Smooth muscle cell (in vitro differentiated cells): ENCODE data around the gene DCAF17. TPM values are rescaled to one million over a fixed set of nuclear protein-coding genes. Genes with fewer than 3 reads are reported as not detected.

Source experiments
- DNase-seq: peaks from one replicate; lab custom pipeline; 2025; ENCODE audit not compliant: unreplicated experiment; lab: John Stamatoyannopoulos, UW
- H2AFZ ChIP-seq: fragments of 200-600 bp; sonication (generic); 2 replicates; pipeline ENCODE4 v1.6.0; 2016; ENCODE audit warnings: antibody characterized with exemption, low read depth, mild to moderate bottlenecking
- H3F3A ChIP-seq: fragments of 200-600 bp; sonication (generic); 2 replicates; pipeline ENCODE4 v1.6.0; 2017; ENCODE audit warnings: antibody characterized with exemption, low read depth
- H3K27ac ChIP-seq: fragments of 200-600 bp; sonication (generic); 2 replicates; pipeline ENCODE4 v1.5.1; 2016; ENCODE audit warnings: low read depth, mild to moderate bottlenecking
- H3K27me3 ChIP-seq: fragments of 200-600 bp; sonication (generic); 2 replicates; pipeline ENCODE4 v1.6.1; 2016; ENCODE audit warnings: low read depth, mild to moderate bottlenecking
- H3K36me3 ChIP-seq: fragments of 200-600 bp; sonication (generic); 2 replicates; pipeline ENCODE4 v1.5.1; 2016; ENCODE audit warnings: low read depth
- H3K4me1 ChIP-seq: fragments of 200-600 bp; sonication (generic); 2 replicates; pipeline ENCODE4 v1.5.1; 2016; ENCODE audit warnings: low read depth
- H3K4me2 ChIP-seq: fragments of 200-600 bp; sonication (generic); 2 replicates; pipeline ENCODE4 v1.6.0; 2016; ENCODE audit warnings: mild to moderate bottlenecking
- H3K4me3 ChIP-seq: fragments of 200-600 bp; sonication (generic); 2 replicates; pipeline ENCODE4 v1.5.1; 2016; ENCODE audit warnings: mild to moderate bottlenecking
- H3K79me2 ChIP-seq: fragments of 200-600 bp; sonication (generic); 2 replicates; pipeline ENCODE4 v1.6.0; 2016; ENCODE audit warnings: low read depth, mild to moderate bottlenecking
- H3K9ac ChIP-seq: fragments of 200-600 bp; sonication (generic); 2 replicates; pipeline ENCODE4 v1.6.0; 2016; ENCODE audit warnings: low read depth
- H3K9me3 ChIP-seq: fragments of 200-600 bp; sonication (generic); replicated peaks from 2 replicates; pipeline ENCODE4 v1.5.1; 2016; ENCODE audit warnings: low read depth
- H4K20me1 ChIP-seq: fragments of 200-600 bp; sonication (generic); 2 replicates; pipeline ENCODE4 v1.6.0; 2016; ENCODE audit warnings: low read depth
- WGBS: methylation state at CpG from one replicate; pipeline ENCODE4 v1.1.7; 2016; ENCODE audit warnings: low lambda C conversion rate; 5-methylcytosine and 5-hydroxymethylcytosine counted together
- polyA plus RNA-seq: library from polyadenylated mRNA; unstranded; fragments of >200 nt; fragmentation: Nextera tagmentation; extraction: Ambion mirVana; gene quantifications from 2 replicates; pipeline ENCODE4 v1.2.1, GENCODE V29; 2016
- total RNA-seq: library from RNA; depleted of rRNA; stranded (reverse); fragments of >200 nt; gene quantifications from 2 replicates; pipeline ENCODE4 v1.2.3, GENCODE V29; 2014
- TF ChIP-seq, protein P1 (sequence below): fragments of 200-600 bp; sonication (generic); IDR thresholded peaks from 2 replicates; pipeline ENCODE4 v1.5.1; 2017; ENCODE audit warnings: borderline replicate concordance, mild to moderate bottlenecking, antibody characterized with exemption; ENCODE audit not compliant: insufficient read depth, poor library complexity, severe bottlenecking

Gene DCAF17
- total and polyA plus RNA-seq, 2 experiments from 2014 or later, result 4.3 to 17.2 TPM

DNA sequence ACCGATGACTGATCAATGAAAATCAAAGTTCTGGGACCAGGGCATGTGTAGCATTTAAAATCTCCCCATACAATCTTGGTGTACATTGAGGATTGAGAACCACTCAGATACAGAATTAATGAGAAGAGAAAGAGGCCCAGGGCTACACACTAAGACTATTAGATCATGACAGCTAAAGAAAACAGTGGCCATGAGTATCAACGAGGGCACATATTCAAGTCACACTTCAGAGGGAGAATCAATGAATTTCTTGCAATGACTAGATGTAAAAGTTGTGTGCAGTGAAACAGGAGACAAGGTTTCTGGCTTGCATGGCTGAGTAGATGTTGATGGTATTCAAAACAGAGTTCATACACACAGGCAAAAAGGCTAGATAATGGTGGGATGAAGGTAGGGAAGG is 29.3 kb upstream of the DCAF17 start:
- H3K27me3 ChIP-seq, result no peaks in the 10 kb centered on the region
- no peak overlapping the region for H3K4me3 ChIP-seq
- peak overlapping the region; percentile 69 for H3K27ac ChIP-seq
- no peaks in the 10 kb centered on the region for H3K9me3 ChIP-seq
- no peaks in the 10 kb centered on the region for H4K20me1 ChIP-seq
- TF ChIP-seq, protein P1, sequence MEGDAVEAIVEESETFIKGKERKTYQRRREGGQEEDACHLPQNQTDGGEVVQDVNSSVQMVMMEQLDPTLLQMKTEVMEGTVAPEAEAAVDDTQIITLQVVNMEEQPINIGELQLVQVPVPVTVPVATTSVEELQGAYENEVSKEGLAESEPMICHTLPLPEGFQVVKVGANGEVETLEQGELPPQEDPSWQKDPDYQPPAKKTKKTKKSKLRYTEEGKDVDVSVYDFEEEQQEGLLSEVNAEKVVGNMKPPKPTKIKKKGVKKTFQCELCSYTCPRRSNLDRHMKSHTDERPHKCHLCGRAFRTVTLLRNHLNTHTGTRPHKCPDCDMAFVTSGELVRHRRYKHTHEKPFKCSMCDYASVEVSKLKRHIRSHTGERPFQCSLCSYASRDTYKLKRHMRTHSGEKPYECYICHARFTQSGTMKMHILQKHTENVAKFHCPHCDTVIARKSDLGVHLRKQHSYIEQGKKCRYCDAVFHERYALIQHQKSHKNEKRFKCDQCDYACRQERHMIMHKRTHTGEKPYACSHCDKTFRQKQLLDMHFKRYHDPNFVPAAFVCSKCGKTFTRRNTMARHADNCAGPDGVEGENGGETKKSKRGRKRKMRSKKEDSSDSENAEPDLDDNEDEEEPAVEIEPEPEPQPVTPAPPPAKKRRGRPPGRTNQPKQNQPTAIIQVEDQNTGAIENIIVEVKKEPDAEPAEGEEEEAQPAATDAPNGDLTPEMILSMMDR, result no peak
- no peaks in the 10 kb centered on the region for H3K36me3 ChIP-seq
- H3K79me2 ChIP-seq, result peaks cover 10% of the 10 kb centered on the region
- no peaks in the 10 kb centered on the region for H3F3A ChIP-seq
- 89% methylated on average over 2 of the region's 2 CpGs for WGBS
- no peak overlapping the region for H3K9ac ChIP-seq
- no peak overlapping the region for H2AFZ ChIP-seq
- H3K4me1 ChIP-seq, result peaks cover 5% of the 10 kb centered on the region
- no peak for DNase-seq
- H3K4me2 ChIP-seq, result peak overlapping the region; percentile 16

- Histone ChIP-seq H4K20me1 (no peaks in the 10 kb centered on the region), H3K27me3 (no peaks in the 10 kb centered on the region), H2AFZ (no peak overlapping the region), H3K9ac (no peak overlapping the region), H3K27ac (no peak overlapping the region), H3K36me3 (no peaks in the 10 kb centered on the region), H3K4me3 (no peak overlapping the region), H3F3A (no peaks in the 10 kb centered on the region), H3K9me3 (no peaks in the 10 kb centered on the region), H3K4me2 (no peak overlapping the region), H3K4me1 (peaks cover 13% of the 10 kb centered on the region), H3K79me2 (peaks cover 10% of the 10 kb centered on the region)
- 91% methylated on average over 1 of the region's 1 CpG for WGBS
- no peak for DNase-seq
- TF ChIP-seq, protein P1, result no peak
Measured at GRCh38 chr2:171405546-171405945, 28.5 kb upstream of the DCAF17 start.

DNA sequence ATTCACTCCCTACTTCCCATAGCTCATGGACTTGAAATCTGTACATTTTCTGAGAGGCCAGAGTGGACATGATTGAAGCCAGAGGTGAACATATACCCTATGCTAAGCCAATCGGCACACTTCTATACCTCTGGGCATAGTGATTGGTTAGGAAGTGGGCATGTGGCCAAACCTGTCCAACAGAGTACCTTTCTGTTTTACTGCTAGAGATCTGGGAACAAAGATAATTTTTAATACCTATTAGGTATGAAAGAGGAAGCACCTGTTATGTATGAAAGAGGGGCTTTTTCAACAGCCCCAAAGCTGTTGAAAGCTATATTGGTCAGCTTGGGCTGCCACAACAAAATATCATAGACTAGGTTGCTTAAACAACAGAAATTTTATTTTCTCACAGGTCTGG is 28.0 kb upstream of the DCAF17 start:
- TF ChIP-seq, protein P1, result no peak
- Histone ChIP-seq H2AFZ (no peak overlapping the region), H3F3A (no peaks in the 10 kb centered on the region), H3K79me2 (peaks cover 10% of the 10 kb centered on the region), H3K9ac (no peak overlapping the region), H4K20me1 (no peaks in the 10 kb centered on the region), H3K4me3 (no peak overlapping the region), H3K27ac (no peak overlapping the region), H3K9me3 (no peaks in the 10 kb centered on the region), H3K36me3 (no peaks in the 10 kb centered on the region), H3K4me1 (peaks cover 16% of the 10 kb centered on the region), H3K27me3 (no peaks in the 10 kb centered on the region), H3K4me2 (no peak overlapping the region)
- no peak for DNase-seq
- 92% methylated on average over 1 of the region's 1 CpG for WGBS

GRCh38 chr2:171407030-171407675 is 26.9 kb upstream of the DCAF17 start:
- no peaks in the 10 kb centered on the region for H3F3A ChIP-seq
- no peak for DNase-seq
- H3K9me3 ChIP-seq, result no peaks in the 10 kb centered on the region
- no peaks in the 10 kb centered on the region for H4K20me1 ChIP-seq
- no peaks in the 10 kb centered on the region for H3K36me3 ChIP-seq
- H3K4me1 ChIP-seq, result peaks cover 16% of the 10 kb centered on the region
- no peak overlapping the region for H3K4me3 ChIP-seq
- H3K4me2 ChIP-seq, result no peak overlapping the region
- no peak overlapping the region for H3K27ac ChIP-seq
- no peaks in the 10 kb centered on the region for H3K27me3 ChIP-seq
- H2AFZ ChIP-seq, result no peak overlapping the region
- no peak overlapping the region for H3K9ac ChIP-seq
- 89% methylated on average over 4 of the region's 4 CpGs for WGBS
- H3K79me2 ChIP-seq, result peaks cover 1% of the 10 kb centered on the region
- TF ChIP-seq, protein P1, result no peak
